SKM-1 treated with dmso at 0.1 percent for 144 hours (cell line): ENCODE measurements around the gene CCDC183.
"Not testable (repeated sequence)": the region's sequence is repeated elsewhere in the genome, so short reads cannot be mapped to it uniquely, and the experiment has no call there.

Source experiments
- DNase-seq: peaks from one replicate; lab custom pipeline; 2025; ENCODE audit not compliant: unreplicated experiment; lab: John Stamatoyannopoulos, UW

Gene CCDC183

DNA sequence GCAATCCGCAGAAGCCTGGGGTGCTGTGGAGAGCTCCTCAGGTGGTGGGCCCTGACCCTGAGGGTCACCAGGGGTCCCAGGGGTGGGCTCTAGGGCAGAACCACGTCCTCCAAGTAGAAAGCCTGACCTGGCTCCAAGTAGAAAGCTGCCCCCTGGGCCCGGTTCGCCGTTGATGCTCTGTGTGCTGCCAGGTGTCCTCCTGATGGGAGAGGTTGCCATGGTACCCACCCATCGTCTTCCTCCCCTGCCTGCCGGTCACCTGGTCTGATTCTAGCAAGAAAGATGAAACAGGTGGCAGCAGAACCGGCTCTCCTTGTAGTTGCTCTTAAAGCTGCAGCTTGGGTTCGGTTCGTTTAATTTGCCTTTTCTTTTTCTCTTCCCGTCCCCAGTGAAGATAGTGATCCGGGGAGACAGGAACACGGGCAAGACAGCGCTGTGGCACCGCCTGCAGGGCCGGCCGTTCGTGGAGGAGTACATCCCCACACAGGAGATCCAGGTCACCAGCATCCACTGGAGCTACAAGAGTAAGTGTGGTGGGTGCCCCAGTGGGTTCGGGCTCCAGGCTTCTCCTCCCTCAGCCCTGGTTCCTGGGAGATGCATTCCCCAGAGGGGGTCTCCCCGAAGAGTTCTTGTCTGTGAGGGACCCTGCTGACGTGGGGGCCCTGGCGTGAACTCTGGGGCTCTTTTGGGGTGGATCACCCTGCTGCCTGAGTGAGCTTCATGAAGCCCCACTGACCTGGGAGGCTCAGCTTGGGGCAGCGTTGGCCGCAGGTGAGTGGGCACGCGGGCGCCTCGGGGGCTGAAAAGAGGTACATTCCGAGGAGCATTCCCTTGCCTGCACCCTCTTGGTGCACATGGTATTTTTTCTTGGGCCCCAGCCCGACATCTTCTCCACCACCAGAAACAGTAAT lies 27.3 kb downstream of the CCDC183 start:
- no peak for DNase-seq

- DNase-seq, result no peak
Measured at GRCh38 chr9:136824496-136825225, 28.5 kb downstream of the CCDC183 start.

- DNase-seq, result no peak
Measured at GRCh38 chr9:136825295-136826187, 29.4 kb downstream of the CCDC183 start.

DNA sequence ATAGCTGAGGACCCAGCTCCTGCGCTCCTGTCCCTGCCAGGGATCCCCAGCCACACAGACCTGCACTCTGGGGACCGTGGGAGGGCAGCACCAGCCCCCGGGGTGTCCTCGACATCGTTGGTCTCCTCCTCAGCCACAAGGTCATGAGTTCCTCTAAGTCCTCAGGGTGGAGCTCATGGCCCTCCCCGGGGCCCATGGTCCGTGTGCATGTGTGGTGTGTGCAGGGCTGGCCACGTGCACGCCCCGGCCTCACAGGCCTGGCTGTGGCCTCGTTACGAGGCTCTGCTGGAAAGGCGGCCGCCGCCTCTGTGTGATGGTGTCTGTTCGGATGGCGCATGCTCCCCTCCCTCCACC lies 30.0 kb downstream of the CCDC183 start:
- no peak for DNase-seq

DNA sequence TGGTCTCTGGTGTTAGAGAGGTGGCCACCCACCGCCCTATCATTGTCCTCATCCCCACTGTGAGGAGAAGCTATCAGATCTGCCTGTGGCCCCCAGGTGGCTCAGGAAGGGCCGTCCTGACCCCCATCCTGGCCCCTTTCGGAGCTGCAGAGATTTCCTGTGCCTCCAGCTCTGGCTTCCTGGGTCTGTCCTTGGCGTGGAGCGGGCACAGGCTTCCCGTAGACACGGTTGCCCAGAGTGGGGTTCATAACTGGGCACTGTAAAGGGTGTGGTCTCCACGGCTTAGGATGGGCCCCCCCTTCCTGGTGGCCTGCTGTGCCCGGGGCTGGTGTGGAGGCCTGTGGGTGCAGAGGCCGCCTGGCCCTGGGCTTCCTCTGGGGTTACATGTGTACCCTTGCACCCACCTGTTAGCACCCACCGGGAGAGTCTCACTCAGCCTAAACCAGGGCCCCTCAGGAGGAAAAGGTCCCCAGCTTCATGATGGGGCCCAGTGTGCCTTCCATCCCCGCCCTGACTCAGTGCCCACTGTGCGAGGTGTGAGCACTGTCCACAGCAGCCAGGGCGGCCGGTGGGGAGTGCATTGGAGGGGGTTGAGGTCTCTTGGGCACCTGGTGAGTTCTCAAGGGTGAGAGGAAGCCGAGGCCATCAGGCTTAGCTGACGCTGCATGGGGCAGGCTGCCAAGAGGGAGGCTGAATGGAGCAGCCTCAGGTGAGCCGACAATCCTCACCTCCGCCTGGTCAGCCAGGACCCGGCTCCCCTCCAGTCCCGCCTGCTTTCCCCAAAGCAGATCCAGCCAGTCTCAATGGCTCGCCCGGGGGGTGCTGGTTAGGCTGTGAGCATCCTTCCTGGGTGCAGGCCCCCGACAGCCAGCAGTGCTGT lies 30.8 kb downstream of the CCDC183 start:
- no peak for DNase-seq

GRCh38 chr9:136827794-136828473 lies 31.8 kb downstream of the CCDC183 start:
- DNase-seq, result no peak

- DNase-seq, result no peak
Measured at GRCh38 chr9:136828474-136829140, 32.5 kb downstream of the CCDC183 start.

DNA sequence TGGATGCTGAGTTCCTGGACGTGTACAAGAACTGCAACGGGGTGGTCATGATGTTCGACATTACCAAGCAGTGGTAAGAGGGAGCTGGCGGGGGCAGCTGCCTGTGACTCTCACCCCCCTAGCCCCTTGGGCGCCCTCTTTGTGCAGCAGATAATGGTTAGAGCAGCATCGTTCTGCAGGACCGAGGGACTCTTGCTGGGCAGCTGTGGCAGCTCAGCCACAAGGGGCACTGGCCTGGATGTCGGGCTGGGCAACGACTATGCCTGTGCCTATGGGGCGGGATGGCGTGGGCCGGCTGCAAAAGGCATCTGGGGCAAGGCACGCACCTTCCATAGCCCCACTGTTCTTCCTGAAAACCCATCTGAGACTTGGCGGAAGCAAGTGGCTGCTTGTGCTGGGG lies 33.3 kb downstream of the CCDC183 start:
- no peak for DNase-seq

DNA sequence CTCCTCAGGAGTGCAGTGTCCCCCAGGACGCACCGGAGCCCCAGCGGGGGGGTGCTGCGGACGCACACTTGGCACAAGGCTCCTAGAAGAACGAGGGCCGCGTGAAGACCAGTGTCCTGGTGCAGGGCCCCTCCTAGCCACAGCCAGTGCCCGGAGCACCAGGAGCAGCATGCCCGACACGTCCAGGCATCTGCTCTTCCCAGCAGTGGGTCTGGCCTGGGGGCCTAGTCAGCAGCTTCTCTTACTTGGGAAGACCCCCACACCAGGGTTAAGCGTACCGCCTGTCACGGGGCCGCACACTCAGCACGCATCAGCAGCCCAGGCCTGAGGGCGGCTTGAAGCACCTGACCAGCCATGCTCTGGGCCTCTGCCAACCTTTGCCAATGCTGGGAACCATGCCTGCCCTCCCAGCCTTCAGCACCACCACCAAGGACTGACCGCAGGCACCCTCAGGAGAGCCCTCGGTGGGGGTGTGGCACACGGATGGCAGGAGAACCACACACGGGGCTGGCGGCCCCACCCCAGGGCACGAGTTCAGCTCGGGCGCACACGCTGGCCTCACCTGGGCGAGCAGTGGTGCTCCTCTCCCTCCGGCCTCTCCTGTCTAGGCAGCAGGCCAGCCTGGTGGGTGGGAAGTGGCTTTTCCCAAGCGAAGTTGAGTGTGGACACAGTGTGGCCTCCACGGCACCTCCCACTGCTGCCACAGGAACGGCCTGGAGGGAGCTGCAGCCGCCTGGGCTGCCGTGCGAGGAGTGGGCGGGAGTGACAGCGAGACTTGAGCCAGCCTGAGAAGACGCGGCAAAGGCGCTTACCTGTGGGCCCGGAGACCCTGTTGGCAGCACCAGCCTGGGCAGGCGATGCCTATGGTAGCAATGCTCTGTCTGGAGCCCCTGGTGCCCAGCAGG lies 34.1 kb downstream of the CCDC183 start:
- DNase-seq, result no peak

DNA sequence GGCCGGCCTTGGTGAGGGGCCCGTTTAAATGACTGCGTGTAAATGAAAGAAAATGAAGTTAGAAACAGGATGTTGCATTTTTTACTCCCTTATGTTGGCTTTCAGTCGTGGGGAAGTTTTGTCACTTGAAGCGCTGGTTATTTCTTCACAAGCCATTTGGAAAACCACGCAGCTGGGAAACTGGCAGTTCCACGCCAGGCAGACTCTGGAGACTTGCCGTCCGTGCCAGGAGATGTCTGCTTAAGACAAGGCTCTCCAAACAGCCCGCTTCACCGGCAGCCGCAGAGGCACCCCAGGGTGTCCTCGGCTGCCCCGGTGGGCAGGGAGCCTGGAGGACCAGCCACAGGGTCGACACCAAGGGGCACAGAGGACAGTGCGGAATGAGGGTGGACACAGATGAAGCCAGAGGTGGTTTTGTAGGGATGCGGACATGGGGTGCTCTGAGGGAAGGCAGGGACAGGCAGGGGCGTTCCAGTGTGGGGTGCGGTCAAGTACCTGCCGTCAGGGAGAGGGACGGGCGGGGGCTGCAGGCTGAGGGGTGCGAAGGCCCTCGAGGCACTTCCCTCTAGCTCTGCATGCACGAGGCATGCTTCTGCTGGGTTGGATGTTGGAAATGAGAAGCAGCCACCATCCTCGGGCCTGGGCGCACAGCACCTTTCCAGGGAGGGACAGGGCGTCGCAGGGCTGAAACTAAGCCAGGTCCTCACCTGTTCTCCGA lies 35.0 kb downstream of the CCDC183 start:
- no peak for DNase-seq

DNA sequence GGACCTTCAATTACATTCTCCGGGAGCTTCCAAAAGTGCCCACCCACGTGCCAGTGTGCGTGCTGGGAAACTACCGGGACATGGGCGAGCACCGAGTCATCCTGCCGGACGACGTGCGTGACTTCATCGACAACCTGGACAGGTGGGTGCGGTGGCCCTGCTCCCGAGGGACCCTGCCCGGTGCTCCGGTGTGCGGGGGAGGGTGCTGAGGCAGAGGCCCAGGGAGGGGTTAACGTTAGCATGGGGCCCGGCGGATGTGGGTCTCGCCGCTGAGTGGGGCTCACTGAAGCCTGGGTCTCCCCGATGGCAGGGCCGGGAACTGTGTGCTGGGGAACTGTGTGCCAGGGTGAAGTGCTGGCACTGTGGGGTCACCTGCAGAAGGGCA lies 35.6 kb downstream of the CCDC183 start:
- DNase-seq, result no peak

DNA sequence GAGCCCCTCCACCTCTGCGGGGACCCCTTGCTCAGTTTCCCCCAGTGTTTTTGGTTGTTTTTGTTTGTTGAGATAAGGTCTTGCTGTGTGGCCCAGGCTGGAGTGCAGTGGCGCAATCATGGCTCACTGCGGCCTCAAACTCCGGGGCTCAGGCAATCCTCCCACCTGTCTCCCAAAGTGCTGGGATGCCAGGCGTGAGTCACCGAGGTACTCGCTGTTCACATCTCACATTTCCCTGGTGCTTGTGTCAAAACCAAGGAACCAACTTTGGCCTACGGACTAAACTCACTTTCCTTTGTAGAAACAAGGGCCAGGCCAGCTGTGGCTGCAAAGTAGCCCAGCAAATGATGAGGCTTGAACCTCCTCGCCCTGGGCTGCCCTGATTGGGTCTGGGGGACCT lies 36.4 kb downstream of the CCDC183 start:
- no peak for DNase-seq

- not testable (repeated sequence) for DNase-seq
Measured at GRCh38 chr9:136833381-136834048, 37.4 kb downstream of the CCDC183 start.

DNA sequence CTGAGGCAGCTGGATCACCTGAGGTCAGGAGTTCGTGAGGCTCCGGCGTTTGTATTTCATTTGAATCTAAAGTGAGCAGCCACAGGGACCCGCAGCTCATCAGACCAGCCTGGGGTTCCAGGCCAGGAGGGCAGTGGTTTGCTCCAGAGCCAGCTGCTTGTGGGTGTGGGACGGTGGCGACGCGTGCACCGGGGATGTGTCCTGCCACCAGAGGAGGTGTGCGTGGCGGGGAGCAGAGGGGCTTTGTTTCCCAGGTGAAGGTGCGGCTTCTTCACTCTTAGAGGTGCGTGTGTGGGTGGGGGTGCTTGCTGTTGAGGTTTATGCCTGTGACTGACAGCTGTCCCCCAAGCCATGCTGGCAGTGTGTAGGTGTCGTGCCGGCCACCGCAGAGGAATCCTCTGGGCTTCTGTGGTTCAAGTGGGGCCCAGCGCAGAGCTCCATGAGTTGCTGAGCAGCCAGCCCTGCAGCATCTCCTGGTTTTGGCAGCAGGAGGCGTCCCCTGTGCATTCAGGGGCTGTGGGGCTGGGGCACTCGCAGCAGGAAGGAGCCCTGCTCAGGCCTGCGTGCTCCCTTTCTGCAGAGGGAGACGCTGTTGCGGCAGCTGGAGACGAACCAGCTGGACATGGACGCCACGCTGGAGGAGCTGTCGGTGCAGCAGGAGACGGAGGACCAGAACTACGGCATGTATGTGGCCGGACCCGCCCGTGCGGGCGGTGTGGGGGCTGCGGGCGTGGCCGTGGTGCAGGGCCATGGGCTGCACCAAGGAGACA lies 39.2 kb downstream of the CCDC183 start:
- no peak for DNase-seq

- DNase-seq, result no peak
Measured at GRCh38 chr9:136835932-136836904, 40.1 kb downstream of the CCDC183 start.
